PC-9 (cell line): ENCODE data around the gene CDH20. TPM values are rescaled to one million over a fixed set of nuclear protein-coding genes. Genes with fewer than 3 reads are reported as not detected.

ENCODE experiments used
- BruUV-seq: library from RNA; stranded (reverse); fragments of 400-500 nt; replicated peaks from 2 replicates; lab custom pipeline; 2021; lab: Mats Ljungman, UMichigan
- CTCF ChIA-PET: fragments of 300-600 bp; sonication (Branson Sonifier 250); formaldehyde crosslinking; loops from one replicate; lab custom pipeline; 2022; ENCODE audit warnings: antibody characterized with exemption; lab: Charles Lee
- POLR2A ChIA-PET: fragments of 300-600 bp; sonication (Branson Sonifier 250); formaldehyde crosslinking; loops from one replicate; lab custom pipeline; 2022; ENCODE audit warnings: antibody characterized with exemption; ENCODE audit not compliant: unreplicated experiment; lab: Charles Lee
- DNase-seq, 2 experiments: peaks; one replicate each; pipeline versions ENCODE4 v3.0.0 to v3.0.0-alpha.2; 2015 to 2022; ENCODE audit warnings: mixed read lengths in 1 of 2
- H2AFZ ChIP-seq: fragments of 200-600 bp; sonication (generic); 2 replicates; pipeline ENCODE4 v1.8.1; 2017; ENCODE audit warnings: antibody characterized with exemption
- H3F3A ChIP-seq: fragments of 200-600 bp; sonication (generic); 2 replicates; pipeline ENCODE4 v1.8.1; 2017; ENCODE audit warnings: antibody characterized with exemption, mild to moderate bottlenecking, low read depth; ENCODE audit not compliant: insufficient read depth
- H3K27ac ChIP-seq: fragments of 200-600 bp; sonication (generic); 2 replicates; pipeline ENCODE4 v1.6.1; 2016; ENCODE audit warnings: mixed run types
- H3K27me3 ChIP-seq: fragments of 200-600 bp; sonication (generic); 2 replicates; pipeline ENCODE4 v1.6.1; 2016; ENCODE audit warnings: low read depth, mixed run types; ENCODE audit not compliant: insufficient read depth
- H3K36me3 ChIP-seq: fragments of 200-600 bp; sonication (generic); 2 replicates; pipeline ENCODE4 v1.6.1; 2016; ENCODE audit warnings: low read depth, mixed run types
- H3K4me1 ChIP-seq: fragments of 200-600 bp; sonication (generic); replicated peaks from 2 replicates; pipeline ENCODE4 v1.6.1; 2016; ENCODE audit warnings: mixed run types; ENCODE audit not compliant: insufficient read depth
- H3K4me2 ChIP-seq: fragments of 200-600 bp; sonication (generic); 2 replicates; pipeline ENCODE4 v1.6.1; 2017; ENCODE audit warnings: mixed run types
- H3K4me3 ChIP-seq: fragments of 200-600 bp; sonication (generic); 2 replicates; pipeline ENCODE4 v1.6.1; 2016; ENCODE audit warnings: mixed run types
- H3K79me2 ChIP-seq: fragments of 200-600 bp; sonication (generic); 2 replicates; pipeline ENCODE4 v1.6.1; 2017; ENCODE audit warnings: low read depth, mixed run types
- H3K9me2 ChIP-seq: fragments of 200-600 bp; sonication (generic); 2 replicates; pipeline ENCODE4 v1.8.1; 2017; ENCODE audit warnings: mild to moderate bottlenecking; ENCODE audit not compliant: insufficient read depth
- H3K9me3 ChIP-seq: fragments of 200-600 bp; sonication (generic); 2 replicates; pipeline ENCODE4 v1.8.1; 2016; ENCODE audit warnings: low read depth; ENCODE audit not compliant: insufficient read depth
- H4K20me1 ChIP-seq: fragments of 200-600 bp; sonication (generic); 2 replicates; pipeline ENCODE4 v1.8.1; 2017; ENCODE audit not compliant: insufficient read depth
- EZH2 ChIP-seq: fragments of 200-600 bp; sonication (generic); IDR thresholded peaks from 2 replicates; pipeline ENCODE4 v1.8.0; 2017; ENCODE audit warnings: antibody characterized with exemption, low read depth
- intact Hi-C: fragments of 100-400 bp; cut with micrococcal nuclease; formaldehyde crosslinking; loops from one replicate; pipeline ENCODE4 v1.10.0; 2022; ENCODE audit not compliant: unreplicated experiment
- total RNA-seq: library from RNA; stranded (reverse); gene quantifications from 2 replicates; pipeline ENCODE4 v1.2.3, GENCODE V29; 2021
- TF ChIP-seq, protein P1 (sequence below): fragments of 200-600 bp; sonication (generic); conservative IDR thresholded peaks from 2 replicates; pipeline ENCODE4 v1.6.1; 2017; ENCODE audit warnings: mixed run types, antibody characterized with exemption, mild to moderate bottlenecking, moderate library complexity

The CDH20 gene
- total RNA-seq, 1 experiment from 2014 or later, result not detected

DNA sequence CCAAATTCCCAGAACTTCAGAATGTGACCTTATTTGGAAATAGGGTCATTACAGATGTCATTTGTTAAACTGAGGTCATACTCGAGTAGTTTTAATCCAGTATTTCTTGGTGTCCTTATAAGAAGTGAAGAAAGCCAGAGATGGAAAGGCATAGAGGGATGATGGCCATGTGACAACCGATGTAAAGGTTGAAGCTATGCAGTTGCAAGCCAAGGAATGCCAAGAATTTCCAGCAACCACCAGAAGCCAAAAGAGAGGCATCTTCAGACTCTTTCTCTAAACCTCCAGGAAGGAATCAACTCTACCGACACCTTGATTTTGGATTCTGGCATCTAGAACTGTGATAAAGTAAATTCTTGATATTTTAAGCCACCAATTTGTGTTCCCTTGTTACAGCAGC, 242.2 kb downstream of the CDH20 start:
- Histone ChIP-seq H3K9me3 (no peaks in the 10 kb centered on the region), H3K4me3 (no peak overlapping the region), H3K4me1 (no peaks in the 10 kb centered on the region), H3K79me2 (no peaks in the 10 kb centered on the region), H3K4me2 (no peak overlapping the region), H3K27me3 (no peaks in the 10 kb centered on the region), H4K20me1 (no peaks in the 10 kb centered on the region), H3K27ac (no peak overlapping the region), H2AFZ (no peak overlapping the region), H3K36me3 (no peaks in the 10 kb centered on the region), H3F3A (no peaks in the 10 kb centered on the region), H3K9me2 (no peaks in the 10 kb centered on the region)
- TF ChIP-seq EZH2, result no peak
- TF ChIP-seq, protein P1, sequence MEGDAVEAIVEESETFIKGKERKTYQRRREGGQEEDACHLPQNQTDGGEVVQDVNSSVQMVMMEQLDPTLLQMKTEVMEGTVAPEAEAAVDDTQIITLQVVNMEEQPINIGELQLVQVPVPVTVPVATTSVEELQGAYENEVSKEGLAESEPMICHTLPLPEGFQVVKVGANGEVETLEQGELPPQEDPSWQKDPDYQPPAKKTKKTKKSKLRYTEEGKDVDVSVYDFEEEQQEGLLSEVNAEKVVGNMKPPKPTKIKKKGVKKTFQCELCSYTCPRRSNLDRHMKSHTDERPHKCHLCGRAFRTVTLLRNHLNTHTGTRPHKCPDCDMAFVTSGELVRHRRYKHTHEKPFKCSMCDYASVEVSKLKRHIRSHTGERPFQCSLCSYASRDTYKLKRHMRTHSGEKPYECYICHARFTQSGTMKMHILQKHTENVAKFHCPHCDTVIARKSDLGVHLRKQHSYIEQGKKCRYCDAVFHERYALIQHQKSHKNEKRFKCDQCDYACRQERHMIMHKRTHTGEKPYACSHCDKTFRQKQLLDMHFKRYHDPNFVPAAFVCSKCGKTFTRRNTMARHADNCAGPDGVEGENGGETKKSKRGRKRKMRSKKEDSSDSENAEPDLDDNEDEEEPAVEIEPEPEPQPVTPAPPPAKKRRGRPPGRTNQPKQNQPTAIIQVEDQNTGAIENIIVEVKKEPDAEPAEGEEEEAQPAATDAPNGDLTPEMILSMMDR, result no peak
- no TSS peak for BruUV-seq
- POLR2A ChIA-PET, result no interaction called here
- DNase-seq, result no peak
- CTCF ChIA-PET, result no interaction called here
- intact Hi-C loops, result no loop called here

GRCh38 chr18:61578846-61579245, 245.6 kb downstream of the CDH20 start:
- no peaks in the 10 kb centered on the region for H3K9me2 ChIP-seq
- DNase-seq, result no peak
- no peak for TF ChIP-seq EZH2
- TF ChIP-seq, protein P1, result no peak
- intact Hi-C loops, result no loop called here
- no peaks in the 10 kb centered on the region for H3K27me3 ChIP-seq
- CTCF ChIA-PET, result interaction anchor here (0.7 kb wide), 1 partner anchor 812 kb away, joined by 3 read pairs; no protein-coding TSS in a partner anchor
- no peak overlapping the region for H2AFZ ChIP-seq
- no TSS peak for BruUV-seq
- POLR2A ChIA-PET, result no interaction called here
- H3K4me2 ChIP-seq, result no peak overlapping the region
- H4K20me1 ChIP-seq, result no peaks in the 10 kb centered on the region
- H3K4me3 ChIP-seq, result no peak overlapping the region
- no peaks in the 10 kb centered on the region for H3K36me3 ChIP-seq
- no peaks in the 10 kb centered on the region for H3K79me2 ChIP-seq
- no peaks in the 10 kb centered on the region for H3K9me3 ChIP-seq
- no peak overlapping the region for H3K27ac ChIP-seq
- H3K4me1 ChIP-seq, result no peaks in the 10 kb centered on the region
- H3F3A ChIP-seq, result no peaks in the 10 kb centered on the region

- no peak overlapping the region for H3K4me2 ChIP-seq
- BruUV-seq, result no TSS peak
- no peak overlapping the region for H3K4me3 ChIP-seq
- no peaks in the 10 kb centered on the region for H4K20me1 ChIP-seq
- no peaks in the 10 kb centered on the region for H3K27me3 ChIP-seq
- ChIA-PET POLR2A (no interaction called here), CTCF (no interaction called here)
- no peak overlapping the region for H2AFZ ChIP-seq
- no peak overlapping the region for H3K27ac ChIP-seq
- H3F3A ChIP-seq, result no peaks in the 10 kb centered on the region
- H3K79me2 ChIP-seq, result no peaks in the 10 kb centered on the region
- no peaks in the 10 kb centered on the region for H3K36me3 ChIP-seq
- H3K4me1 ChIP-seq, result no peaks in the 10 kb centered on the region
- TF ChIP-seq, protein P1, result no peak
- TF ChIP-seq EZH2, result no peak
- intact Hi-C loops, result no loop called here
- DNase-seq, result no peak
- no peaks in the 10 kb centered on the region for H3K9me2 ChIP-seq
- H3K9me3 ChIP-seq, result no peaks in the 10 kb centered on the region
Observed at GRCh38 chr18:61579581-61579980, 246.4 kb downstream of the CDH20 start.
